Smooth muscle cell (in vitro differentiated cells): ENCODE data around the gene PCDH9. TPM values are rescaled to one million over a fixed set of nuclear protein-coding genes. Genes with fewer than 3 reads are reported as not detected.

Experiments
- DNase-seq: peaks from one replicate; lab custom pipeline; 2025; ENCODE audit not compliant: unreplicated experiment; lab: John Stamatoyannopoulos, UW
- H2AFZ ChIP-seq: fragments of 200-600 bp; sonication (generic); 2 replicates; pipeline ENCODE4 v1.6.0; 2016; ENCODE audit warnings: antibody characterized with exemption, low read depth, mild to moderate bottlenecking
- H3F3A ChIP-seq: fragments of 200-600 bp; sonication (generic); 2 replicates; pipeline ENCODE4 v1.6.0; 2017; ENCODE audit warnings: antibody characterized with exemption, low read depth
- H3K27ac ChIP-seq: fragments of 200-600 bp; sonication (generic); 2 replicates; pipeline ENCODE4 v1.5.1; 2016; ENCODE audit warnings: low read depth, mild to moderate bottlenecking
- H3K27me3 ChIP-seq: fragments of 200-600 bp; sonication (generic); 2 replicates; pipeline ENCODE4 v1.6.1; 2016; ENCODE audit warnings: low read depth, mild to moderate bottlenecking
- H3K36me3 ChIP-seq: fragments of 200-600 bp; sonication (generic); 2 replicates; pipeline ENCODE4 v1.5.1; 2016; ENCODE audit warnings: low read depth
- H3K4me1 ChIP-seq: fragments of 200-600 bp; sonication (generic); 2 replicates; pipeline ENCODE4 v1.5.1; 2016; ENCODE audit warnings: low read depth
- H3K4me2 ChIP-seq: fragments of 200-600 bp; sonication (generic); 2 replicates; pipeline ENCODE4 v1.6.0; 2016; ENCODE audit warnings: mild to moderate bottlenecking
- H3K4me3 ChIP-seq: fragments of 200-600 bp; sonication (generic); 2 replicates; pipeline ENCODE4 v1.5.1; 2016; ENCODE audit warnings: mild to moderate bottlenecking
- H3K79me2 ChIP-seq: fragments of 200-600 bp; sonication (generic); 2 replicates; pipeline ENCODE4 v1.6.0; 2016; ENCODE audit warnings: low read depth, mild to moderate bottlenecking
- H3K9ac ChIP-seq: fragments of 200-600 bp; sonication (generic); 2 replicates; pipeline ENCODE4 v1.6.0; 2016; ENCODE audit warnings: low read depth
- H3K9me3 ChIP-seq: fragments of 200-600 bp; sonication (generic); replicated peaks from 2 replicates; pipeline ENCODE4 v1.5.1; 2016; ENCODE audit warnings: low read depth
- H4K20me1 ChIP-seq: fragments of 200-600 bp; sonication (generic); 2 replicates; pipeline ENCODE4 v1.6.0; 2016; ENCODE audit warnings: low read depth
- WGBS: methylation state at CpG from one replicate; pipeline ENCODE4 v1.1.7; 2016; ENCODE audit warnings: low lambda C conversion rate; 5-methylcytosine and 5-hydroxymethylcytosine counted together
- polyA plus RNA-seq: library from polyadenylated mRNA; unstranded; fragments of >200 nt; fragmentation: Nextera tagmentation; extraction: Ambion mirVana; gene quantifications from 2 replicates; pipeline ENCODE4 v1.2.1, GENCODE V29; 2016
- total RNA-seq: library from RNA; depleted of rRNA; stranded (reverse); fragments of >200 nt; gene quantifications from 2 replicates; pipeline ENCODE4 v1.2.3, GENCODE V29; 2014
- TF ChIP-seq, protein P1 (sequence below): fragments of 200-600 bp; sonication (generic); IDR thresholded peaks from 2 replicates; pipeline ENCODE4 v1.5.1; 2017; ENCODE audit warnings: borderline replicate concordance, mild to moderate bottlenecking, antibody characterized with exemption; ENCODE audit not compliant: insufficient read depth, poor library complexity, severe bottlenecking

The PCDH9 gene
- total and polyA plus RNA-seq, 2 experiments from 2014 or later = 0.65 to 1.9 TPM

DNA sequence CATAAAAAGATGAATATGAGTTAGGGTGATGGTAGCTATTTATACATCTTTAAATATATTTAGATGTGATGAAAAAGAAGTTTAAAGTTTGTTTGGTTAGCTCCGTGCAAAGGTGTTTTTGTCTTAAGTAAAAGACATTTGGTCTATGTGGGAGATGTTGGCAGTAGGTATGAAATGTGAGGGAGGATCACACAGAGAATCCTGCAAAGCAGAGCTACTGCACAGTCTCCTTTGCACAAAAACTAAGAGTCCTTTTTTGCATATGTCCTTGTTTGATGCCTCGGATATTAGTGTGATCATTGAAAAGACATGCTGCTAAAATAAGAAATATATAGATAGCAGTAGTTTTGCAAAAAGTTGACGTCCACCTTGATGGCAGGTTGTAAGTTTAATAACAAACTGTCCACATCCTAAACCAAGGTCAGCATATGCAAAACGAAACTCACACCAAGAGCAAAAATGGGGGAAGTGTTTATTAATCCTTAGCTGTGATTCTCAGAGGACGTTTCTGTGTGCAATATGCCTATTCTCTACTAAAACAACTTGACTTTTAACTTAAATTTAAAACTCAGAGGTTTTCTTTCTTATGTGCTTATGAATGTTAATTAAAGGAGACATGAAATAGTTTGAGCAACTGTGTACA, 870.1 kb downstream of the PCDH9 start:
- WGBS = 89% methylated on average over 5 of the region's 5 CpGs
- DNase-seq = no peak
- no peak overlapping the region for H3K4me2 ChIP-seq

GRCh38 chr13:66359393-66359792, 870.7 kb downstream of the PCDH9 start:
- H3K27me3 ChIP-seq = no peaks in the 10 kb centered on the region
- H3K4me2 ChIP-seq = no peak overlapping the region
- no peaks in the 10 kb centered on the region for H3K4me1 ChIP-seq
- no peak overlapping the region for H3K27ac ChIP-seq
- TF ChIP-seq, protein P1, sequence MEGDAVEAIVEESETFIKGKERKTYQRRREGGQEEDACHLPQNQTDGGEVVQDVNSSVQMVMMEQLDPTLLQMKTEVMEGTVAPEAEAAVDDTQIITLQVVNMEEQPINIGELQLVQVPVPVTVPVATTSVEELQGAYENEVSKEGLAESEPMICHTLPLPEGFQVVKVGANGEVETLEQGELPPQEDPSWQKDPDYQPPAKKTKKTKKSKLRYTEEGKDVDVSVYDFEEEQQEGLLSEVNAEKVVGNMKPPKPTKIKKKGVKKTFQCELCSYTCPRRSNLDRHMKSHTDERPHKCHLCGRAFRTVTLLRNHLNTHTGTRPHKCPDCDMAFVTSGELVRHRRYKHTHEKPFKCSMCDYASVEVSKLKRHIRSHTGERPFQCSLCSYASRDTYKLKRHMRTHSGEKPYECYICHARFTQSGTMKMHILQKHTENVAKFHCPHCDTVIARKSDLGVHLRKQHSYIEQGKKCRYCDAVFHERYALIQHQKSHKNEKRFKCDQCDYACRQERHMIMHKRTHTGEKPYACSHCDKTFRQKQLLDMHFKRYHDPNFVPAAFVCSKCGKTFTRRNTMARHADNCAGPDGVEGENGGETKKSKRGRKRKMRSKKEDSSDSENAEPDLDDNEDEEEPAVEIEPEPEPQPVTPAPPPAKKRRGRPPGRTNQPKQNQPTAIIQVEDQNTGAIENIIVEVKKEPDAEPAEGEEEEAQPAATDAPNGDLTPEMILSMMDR = no peak
- H2AFZ ChIP-seq = no peak overlapping the region
- no peak for DNase-seq
- H3F3A ChIP-seq = no peaks in the 10 kb centered on the region
- H3K9ac ChIP-seq = no peak overlapping the region
- no peaks in the 10 kb centered on the region for H3K9me3 ChIP-seq
- H4K20me1 ChIP-seq = no peaks in the 10 kb centered on the region
- H3K79me2 ChIP-seq = no peaks in the 10 kb centered on the region
- WGBS = 88% methylated on average over 3 of the region's 3 CpGs
- H3K36me3 ChIP-seq = no peaks in the 10 kb centered on the region
- no peak overlapping the region for H3K4me3 ChIP-seq

More for the DNA sequence above, 870.1 kb downstream of the PCDH9 start:
- no peaks in the 10 kb centered on the region for H3K36me3 ChIP-seq
- H3K4me1 ChIP-seq = no peaks in the 10 kb centered on the region
- H3F3A ChIP-seq = no peaks in the 10 kb centered on the region
- no peak overlapping the region for H3K4me3 ChIP-seq
- H3K27ac ChIP-seq = no peak overlapping the region
- H3K79me2 ChIP-seq = no peaks in the 10 kb centered on the region
- H3K9ac ChIP-seq = no peak overlapping the region
- H2AFZ ChIP-seq = no peak overlapping the region
- no peaks in the 10 kb centered on the region for H3K9me3 ChIP-seq
- no peaks in the 10 kb centered on the region for H3K27me3 ChIP-seq
- TF ChIP-seq, protein P1 = no peak
- H4K20me1 ChIP-seq = no peaks in the 10 kb centered on the region

DNA sequence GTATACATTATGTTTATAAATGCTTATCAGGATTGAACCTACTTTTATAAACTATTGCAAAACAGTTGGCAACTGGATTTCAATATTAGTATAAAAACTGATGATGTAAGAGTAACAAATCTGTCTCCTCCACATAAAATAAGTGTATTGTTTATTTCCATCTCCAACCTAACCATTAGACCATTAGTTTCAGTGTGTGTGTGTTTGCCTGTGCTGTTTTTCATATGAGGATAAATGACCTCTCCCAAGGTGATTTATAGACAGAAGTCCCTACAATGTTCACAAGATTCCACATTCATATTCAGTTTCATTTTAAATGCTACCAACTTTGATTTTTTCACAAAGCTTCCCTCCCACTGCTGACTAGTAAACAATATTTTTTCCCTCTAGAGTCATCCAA, 871.6 kb downstream of the PCDH9 start:
- Histone ChIP-seq H3K4me1 (no peaks in the 10 kb centered on the region), H3K27me3 (no peaks in the 10 kb centered on the region), H3K36me3 (no peaks in the 10 kb centered on the region), H3F3A (no peaks in the 10 kb centered on the region), H3K9ac (no peak overlapping the region), H3K4me2 (no peak overlapping the region), H4K20me1 (no peaks in the 10 kb centered on the region), H2AFZ (no peak overlapping the region), H3K4me3 (no peak overlapping the region), H3K79me2 (no peaks in the 10 kb centered on the region), H3K9me3 (no peaks in the 10 kb centered on the region), H3K27ac (no peak overlapping the region)
- TF ChIP-seq, protein P1 = no peak
- DNase-seq = no peak

- H3K36me3 ChIP-seq = no peaks in the 10 kb centered on the region
- 96% methylated on average over 5 of the region's 5 CpGs for WGBS
- DNase-seq = no peak
- no peak overlapping the region for H3K4me2 ChIP-seq
- no peaks in the 10 kb centered on the region for H3F3A ChIP-seq
- H3K4me3 ChIP-seq = no peak overlapping the region
- no peaks in the 10 kb centered on the region for H3K27me3 ChIP-seq
- no peaks in the 10 kb centered on the region for H3K9me3 ChIP-seq
- no peak overlapping the region for H2AFZ ChIP-seq
- TF ChIP-seq, protein P1 = no peak
- H3K4me1 ChIP-seq = no peaks in the 10 kb centered on the region
- H3K27ac ChIP-seq = no peak overlapping the region
- no peaks in the 10 kb centered on the region for H3K79me2 ChIP-seq
- H3K9ac ChIP-seq = no peak overlapping the region
- no peaks in the 10 kb centered on the region for H4K20me1 ChIP-seq
These were observed 872.7 kb downstream of the PCDH9 start for GRCh38 chr13:66357463-66357862.
